Measurements from ENCODE around the gene TRIM10. TPM values are rescaled to one million over a fixed set of nuclear protein-coding genes. Genes with fewer than 3 reads are reported as not detected.

Gene TRIM10, protein sequence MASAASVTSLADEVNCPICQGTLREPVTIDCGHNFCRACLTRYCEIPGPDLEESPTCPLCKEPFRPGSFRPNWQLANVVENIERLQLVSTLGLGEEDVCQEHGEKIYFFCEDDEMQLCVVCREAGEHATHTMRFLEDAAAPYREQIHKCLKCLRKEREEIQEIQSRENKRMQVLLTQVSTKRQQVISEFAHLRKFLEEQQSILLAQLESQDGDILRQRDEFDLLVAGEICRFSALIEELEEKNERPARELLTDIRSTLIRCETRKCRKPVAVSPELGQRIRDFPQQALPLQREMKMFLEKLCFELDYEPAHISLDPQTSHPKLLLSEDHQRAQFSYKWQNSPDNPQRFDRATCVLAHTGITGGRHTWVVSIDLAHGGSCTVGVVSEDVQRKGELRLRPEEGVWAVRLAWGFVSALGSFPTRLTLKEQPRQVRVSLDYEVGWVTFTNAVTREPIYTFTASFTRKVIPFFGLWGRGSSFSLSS
- under 0.01 and 0.13 TPM in 2 replicates for total RNA-seq

DNA sequence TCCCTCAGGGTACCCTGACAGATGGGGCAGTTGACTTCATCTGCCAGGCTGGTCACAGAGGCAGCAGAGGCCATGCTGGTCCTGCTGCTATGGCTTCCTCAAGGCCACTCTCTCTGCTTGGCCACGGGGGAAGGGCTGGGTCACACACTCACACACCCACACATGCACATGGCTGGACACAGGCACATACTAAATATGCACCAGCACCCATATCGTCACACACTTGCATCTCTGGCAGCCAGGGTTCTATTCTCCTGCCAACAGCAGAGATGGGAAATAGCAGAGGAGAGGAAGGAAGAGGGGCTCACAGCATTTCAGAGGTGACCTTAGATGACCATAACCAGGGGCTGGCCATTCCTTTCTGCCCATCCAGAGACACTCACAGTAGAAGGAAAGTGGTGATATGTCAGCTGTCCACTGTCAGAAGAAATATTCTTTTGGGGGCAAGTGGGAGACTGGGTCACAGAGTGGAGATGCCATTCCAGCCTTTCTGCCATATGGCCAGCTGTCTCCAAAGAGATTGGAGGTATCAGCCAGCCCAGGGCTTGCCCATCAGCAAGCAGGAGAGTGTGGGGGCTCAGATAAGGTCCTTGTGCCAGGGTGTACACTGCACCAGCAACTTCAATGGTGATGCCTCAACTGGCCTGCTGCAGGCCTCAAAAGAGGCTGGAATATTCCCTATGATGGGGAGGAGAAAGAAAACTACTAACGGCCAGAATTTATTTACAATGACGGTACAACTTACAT lies at the start of gene TRIM10:
Gene TRIM10, minus strand, starts transcription at position 427 of the 747 bp plus-strand sequence. Its CDS starts 353 bp downstream, at position 74.

DNA sequence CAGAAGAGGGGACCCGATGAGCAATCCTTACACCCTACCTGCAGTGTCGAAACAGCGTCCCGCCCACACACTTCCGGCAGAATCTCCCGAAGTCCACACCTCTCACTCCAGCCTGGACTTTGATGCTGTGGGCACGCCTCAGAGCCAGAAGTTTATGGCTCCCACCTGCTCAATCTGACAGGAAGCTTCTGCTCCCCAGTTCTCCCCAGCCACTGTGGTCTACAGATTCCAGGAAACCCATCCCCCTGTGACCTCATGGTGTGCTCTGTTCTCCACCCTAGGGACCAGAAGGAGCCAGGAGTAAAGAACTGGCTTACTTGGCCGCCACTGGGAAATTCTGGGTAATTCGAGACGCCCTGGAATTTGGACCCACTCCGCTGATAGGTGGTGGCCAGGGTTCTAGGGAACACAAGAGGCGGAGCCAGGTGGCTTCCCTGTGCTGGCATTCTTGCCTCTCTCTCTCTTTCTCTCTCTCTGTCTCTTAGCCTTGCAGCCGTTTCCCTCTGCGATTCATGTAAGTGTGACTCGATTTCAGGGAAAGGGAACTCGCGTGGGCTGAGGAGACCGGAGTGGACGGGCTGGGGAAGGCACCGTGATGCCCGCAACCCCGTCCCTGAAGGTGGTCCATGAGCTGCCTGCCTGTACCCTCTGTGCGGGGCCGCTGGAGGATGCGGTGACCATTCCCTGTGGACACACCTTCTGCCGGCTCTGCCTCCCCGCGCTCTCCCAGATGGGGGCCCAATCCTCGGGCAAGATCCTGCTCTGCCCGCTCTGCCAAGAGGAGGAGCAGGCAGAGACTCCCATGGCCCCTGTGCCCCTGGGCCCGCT lies 2.3 kb upstream of the TRIM10 start, which contains the start of gene TRIM15:
Gene TRIM15, plus strand, starts transcription at position 457 of the 828 bp plus-strand sequence. Its CDS starts 139 bp downstream, at position 596.

DNA sequence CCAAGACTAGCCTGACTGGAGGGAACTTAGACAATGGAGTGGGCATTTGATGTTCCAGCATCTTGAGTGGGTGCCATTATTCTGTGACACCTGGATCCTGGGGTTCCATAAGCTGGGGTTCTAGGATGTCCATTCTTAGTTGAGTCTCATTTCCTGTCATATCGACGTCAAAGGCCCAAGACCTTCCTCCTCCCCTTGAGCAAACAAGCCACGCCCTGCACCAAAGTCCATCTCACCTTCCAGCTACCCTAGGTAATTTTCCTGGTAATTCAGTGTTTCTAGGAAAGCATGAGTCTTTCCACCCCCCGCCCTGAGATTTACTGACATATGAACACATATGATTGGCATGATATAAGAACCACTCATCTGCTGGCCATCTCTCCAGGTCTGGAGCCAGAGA lies 25.3 kb downstream of the TRIM10 start, which contains the start of gene TRIM40:
Gene TRIM40, plus strand, starts transcription at position 384 of the 400 bp plus-strand sequence. CDS start 897 bp downstream, outside the sequence.

DNA sequence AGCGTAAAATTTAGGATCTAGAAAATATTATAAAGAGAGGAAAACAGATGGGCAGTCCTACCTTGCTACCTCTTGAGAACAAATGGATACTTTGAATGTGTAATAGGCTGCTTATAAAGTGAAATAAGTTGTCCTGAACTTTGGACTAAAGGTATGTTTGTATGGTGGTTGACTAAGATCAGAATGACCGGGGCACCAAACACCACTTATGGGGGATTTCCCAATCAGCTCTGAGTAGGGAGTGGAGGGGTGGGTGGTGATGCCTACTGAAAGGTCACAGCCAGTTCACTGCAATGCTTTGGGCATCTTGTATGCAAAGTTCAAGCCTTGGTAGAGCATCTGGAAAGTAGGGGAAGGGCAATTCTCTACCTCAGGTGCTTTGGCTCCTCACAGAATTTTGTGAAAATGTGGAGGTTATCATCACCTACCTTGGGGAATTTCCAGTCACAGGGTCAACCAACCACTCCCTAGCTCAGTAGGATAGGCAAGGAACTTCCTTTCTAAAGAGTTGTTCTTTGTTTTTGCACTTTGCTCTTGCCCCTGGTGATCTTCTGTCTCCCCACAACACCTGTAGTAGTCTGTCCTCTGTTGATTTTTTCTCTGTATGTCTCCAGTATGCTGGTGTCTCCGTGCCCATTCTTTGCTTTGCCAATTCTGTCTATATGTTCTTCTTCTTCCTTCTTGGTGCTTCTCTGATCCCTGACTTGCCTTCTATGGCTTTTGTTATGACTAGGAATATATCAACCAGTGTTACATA lies 47.8 kb downstream of the TRIM10 start, which contains the start of gene TRIM31:
Gene TRIM31, minus strand, starts transcription at position 88 of the 757 bp plus-strand sequence. CDS start 285 bp downstream, outside the sequence.

Other genes starting within 250 kb of the TRIM10 start
- 219 and 530 TPM in 2 replicates for gene HLA-A, start 218.7 kb downstream of the TRIM10 start, total RNA-seq
- 16.4 and 23.5 TPM in 2 replicates for gene POLR1H, start 99.9 kb downstream of the TRIM10 start, total RNA-seq
- gene PPP1R11, start 94.0 kb downstream of the TRIM10 start, total RNA-seq: 17.0 and 19.8 TPM in 2 replicates
- gene RNF39, start 85.4 kb downstream of the TRIM10 start, total RNA-seq: not detected in 2 replicates
- not detected in 2 replicates for gene TRIM31, start 48.1 kb downstream of the TRIM10 start, total RNA-seq
- gene TRIM40, start 25.1 kb downstream of the TRIM10 start, total RNA-seq: not detected in 2 replicates
- gene TRIM15, start 2.3 kb upstream of the TRIM10 start, total RNA-seq: not detected in 2 replicates
- 22.8 and 27.0 TPM in 2 replicates for gene TRIM26, start 52.2 kb upstream of the TRIM10 start, total RNA-seq
- gene TRIM39, start 165.7 kb upstream of the TRIM10 start, total RNA-seq: 6.6 and 8.4 TPM in 2 replicates
- gene RPP21, start 183.9 kb upstream of the TRIM10 start, total RNA-seq: 16.5 and 21.1 TPM in 2 replicates